Suprapubic skin (tissue), 4 donors: Measurements from ENCODE around the gene DNPEP. TPM values are rescaled to one million over a fixed set of nuclear protein-coding genes. Genes with fewer than 3 reads are reported as not detected.

Experiments
- DNase-seq, 2 donors: peaks; one replicate each; pipeline ENCODE4 v3.0.0-alpha.2; 2019; ENCODE audit warnings: low spot score in 2 of 2
- H3K27ac ChIP-seq: fragments of 200-600 bp; sonication (generic); one replicate; pipeline ENCODE4 v1.5.1; 2019
- H3K27me3 ChIP-seq: fragments of 200-600 bp; sonication (generic); one replicate; pipeline ENCODE4 v1.5.1; 2019
- H3K36me3 ChIP-seq: fragments of 200-600 bp; sonication (generic); one replicate; pipeline ENCODE4 v1.5.1; 2019
- H3K4me1 ChIP-seq: fragments of 200-600 bp; sonication (generic); one replicate; pipeline ENCODE4 v1.5.1; 2019
- H3K4me3 ChIP-seq: fragments of 200-600 bp; sonication (generic); one replicate; pipeline ENCODE4 v1.5.1; 2019; ENCODE audit warnings: mild to moderate bottlenecking
- H3K9me3 ChIP-seq: fragments of 200-600 bp; sonication (generic); one replicate; pipeline ENCODE4 v1.5.1; 2019
- CTCF ChIP-seq, 2 donors: fragments of 200-600 bp in 1 of 2; fragments of 450-650 bp in 1 of 2; sonication (generic) in 1 of 2; IDR thresholded peaks; one replicate each; pipeline ENCODE4 v1.5.1; 2016 to 2019; ENCODE audit warnings: antibody characterized with exemption in 2 of 2, mild to moderate bottlenecking in 1 of 2, moderate library complexity in 1 of 2
- EP300 ChIP-seq: sonication (generic); formaldehyde crosslinking; IDR thresholded peaks from one replicate; pipeline ENCODE4 v1.6.1; 2017; ENCODE audit warnings: antibody characterized with exemption
- POLR2A ChIP-seq, 2 donors: fragments of 450-650 bp; IDR thresholded peaks; one replicate each; pipeline ENCODE4 v1.6.1; 2017; ENCODE audit warnings: antibody characterized with exemption in 2 of 2, mild to moderate bottlenecking in 2 of 2, moderate library complexity in 2 of 2
- POLR2AphosphoS5 ChIP-seq, 3 donors: sonication (generic); formaldehyde crosslinking; IDR thresholded peaks; one replicate each; pipeline ENCODE4 v1.6.1; 2017; ENCODE audit warnings: antibody characterized with exemption in 3 of 3
- WGBS: methylation state at CpG from one replicate; pipeline ENCODE4 v1.1.5; 2018; 5-methylcytosine and 5-hydroxymethylcytosine counted together
- total RNA-seq, 4 donors: library from RNA; depleted of rRNA; stranded (reverse); fragments of >200 nt; gene quantifications; one replicate each; pipeline ENCODE4 v1.1.0, GENCODE V29; 2016

The DNPEP gene
- total RNA-seq, 4 donors from 2014 or later: 66.6 to 104 (median 70.5) TPM

- no peak for DNase-seq
- WGBS: 46% methylated on average over 4 of the region's 4 CpGs
- Histone ChIP-seq H3K4me1 (peaks cover 9% of the 10 kb centered on the region), H3K27me3 (peaks cover 46% of the 10 kb centered on the region), H3K27ac (no peak overlapping the region), H3K4me3 (no peak overlapping the region), H3K36me3 (no peaks in the 10 kb centered on the region), H3K9me3 (no peaks in the 10 kb centered on the region)
- TF ChIP-seq POLR2AphosphoS5 (IDR thresholded peaks at IDR 0.05) (no peak), CTCF (IDR thresholded peaks at IDR 0.05) (no peak), POLR2A (IDR thresholded peaks at IDR 0.05) (no peak), EP300 (no peak)
Observed at GRCh38 chr2:219416938-219417337, 29.2 kb upstream of the DNPEP start.

GRCh38 chr2:219416235-219416602 is 28.5 kb upstream of the DNPEP start:
- no peak for TF ChIP-seq POLR2A (IDR thresholded peaks at IDR 0.05)
- no peak for TF ChIP-seq EP300
- no peak for TF ChIP-seq CTCF (IDR thresholded peaks at IDR 0.05)
- no peak for TF ChIP-seq POLR2AphosphoS5 (IDR thresholded peaks at IDR 0.05)
- 42% methylated on average over 3 of the region's 3 CpGs for WGBS
- no peak overlapping the region for H3K27ac ChIP-seq
- H3K4me3 ChIP-seq: no peak overlapping the region
- H3K36me3 ChIP-seq: no peaks in the 10 kb centered on the region
- no peaks in the 10 kb centered on the region for H3K9me3 ChIP-seq
- H3K27me3 ChIP-seq: peaks cover 46% of the 10 kb centered on the region
- DNase-seq: no peak
- H3K4me1 ChIP-seq: peaks cover 9% of the 10 kb centered on the region

- H3K27me3 ChIP-seq: peaks cover 44% of the 10 kb centered on the region
- H3K36me3 ChIP-seq: no peaks in the 10 kb centered on the region
- DNase-seq: no peak
- H3K27ac ChIP-seq: no peak overlapping the region
- no peaks in the 10 kb centered on the region for H3K9me3 ChIP-seq
- WGBS: 67% methylated on average over 5 of the region's 5 CpGs
- no peak overlapping the region for H3K4me3 ChIP-seq
- no peak for TF ChIP-seq POLR2AphosphoS5 (IDR thresholded peaks at IDR 0.05)
- H3K4me1 ChIP-seq: peaks cover 9% of the 10 kb centered on the region
Observed at GRCh38 chr2:219415580-219416234, 28.0 kb upstream of the DNPEP start.

- TF ChIP-seq POLR2AphosphoS5 (IDR thresholded peaks at IDR 0.05) (no peak), EP300 (no peak), POLR2A (IDR thresholded peaks at IDR 0.05) (no peak), CTCF (IDR thresholded peaks at IDR 0.05) (no peak)
- H3K27me3 ChIP-seq: peaks cover 38% of the 10 kb centered on the region
- no peaks in the 10 kb centered on the region for H3K9me3 ChIP-seq
- DNase-seq: no peak
- no peak overlapping the region for H3K27ac ChIP-seq
- no peaks in the 10 kb centered on the region for H3K36me3 ChIP-seq
- H3K4me1 ChIP-seq: peaks cover 9% of the 10 kb centered on the region
- WGBS: 78% methylated on average over 4 of the region's 4 CpGs
- no peak overlapping the region for H3K4me3 ChIP-seq
Observed at GRCh38 chr2:219414857-219415256, 27.1 kb upstream of the DNPEP start.

GRCh38 chr2:219410390-219410789 is 22.7 kb upstream of the DNPEP start:
- Histone ChIP-seq H3K27ac (no peak overlapping the region), H3K4me3 (no peak overlapping the region), H3K27me3 (peaks cover 8% of the 10 kb centered on the region), H3K36me3 (no peaks in the 10 kb centered on the region), H3K9me3 (no peaks in the 10 kb centered on the region), H3K4me1 (no peaks in the 10 kb centered on the region)
- no peak for DNase-seq
- 93% methylated on average over 8 of the region's 8 CpGs for WGBS
- TF ChIP-seq CTCF (IDR thresholded peaks at IDR 0.05): no peak
- TF ChIP-seq EP300: no peak
- no peak for TF ChIP-seq POLR2AphosphoS5 (IDR thresholded peaks at IDR 0.05)
- TF ChIP-seq POLR2A (IDR thresholded peaks at IDR 0.05): no peak

GRCh38 chr2:219409619-219410018 is 21.9 kb upstream of the DNPEP start:
- DNase-seq: no peak
- no peaks in the 10 kb centered on the region for H3K4me1 ChIP-seq
- WGBS: 100% methylated on average over 4 of the region's 5 CpGs
- H3K9me3 ChIP-seq: no peaks in the 10 kb centered on the region
- H3K4me3 ChIP-seq: no peak overlapping the region
- TF ChIP-seq POLR2A (IDR thresholded peaks at IDR 0.05) (no peak), POLR2AphosphoS5 (IDR thresholded peaks at IDR 0.05) (no peak), CTCF (IDR thresholded peaks at IDR 0.05) (no peak), EP300 (no peak)
- H3K36me3 ChIP-seq: no peaks in the 10 kb centered on the region
- H3K27ac ChIP-seq: no peak overlapping the region
- H3K27me3 ChIP-seq: peaks cover 8% of the 10 kb centered on the region
